Measurements from ENCODE around the gene SFTPD.

Gene SFTPD

DNA sequence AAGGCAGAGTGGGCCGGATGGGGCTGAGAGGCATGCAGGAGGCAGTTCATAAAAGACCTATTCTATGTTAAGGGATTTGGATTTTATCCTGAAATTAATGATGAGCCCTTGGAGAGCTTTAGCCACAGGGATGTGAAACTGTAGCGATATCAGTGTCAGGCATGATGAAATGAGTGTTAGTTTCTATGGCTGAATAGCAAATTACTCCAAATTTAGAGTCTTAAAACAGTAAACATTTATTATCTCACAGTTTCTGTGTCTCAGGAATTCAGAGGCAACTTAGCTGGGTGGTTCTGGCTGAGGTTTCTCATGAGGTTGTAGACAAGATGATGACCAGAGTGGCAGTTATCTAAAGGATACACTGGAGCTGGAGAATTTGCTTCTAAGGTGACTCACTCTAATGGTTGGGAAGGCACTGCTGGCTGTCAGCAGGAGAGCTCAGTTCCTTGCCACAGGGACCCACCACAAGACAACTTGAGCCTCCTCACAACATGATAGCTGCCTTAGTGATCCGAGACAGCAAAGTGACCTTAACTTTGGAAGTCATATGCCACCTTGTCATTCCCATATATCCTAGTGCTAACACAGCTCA, 36.7 kb upstream of the SFTPD start:
- H3K4me3 ChIP-seq (ENCODE audit: low read length, poor library complexity, severe bottlenecking): no peak overlapping the region
- H2AFZ ChIP-seq (ENCODE audit: low read length): no peak overlapping the region
- TF ChIP-seq EZH2phosphoT487 (IDR thresholded peaks at IDR 0.05; ENCODE audit: borderline replicate concordance): no peak
- TF ChIP-seq, protein P1, sequence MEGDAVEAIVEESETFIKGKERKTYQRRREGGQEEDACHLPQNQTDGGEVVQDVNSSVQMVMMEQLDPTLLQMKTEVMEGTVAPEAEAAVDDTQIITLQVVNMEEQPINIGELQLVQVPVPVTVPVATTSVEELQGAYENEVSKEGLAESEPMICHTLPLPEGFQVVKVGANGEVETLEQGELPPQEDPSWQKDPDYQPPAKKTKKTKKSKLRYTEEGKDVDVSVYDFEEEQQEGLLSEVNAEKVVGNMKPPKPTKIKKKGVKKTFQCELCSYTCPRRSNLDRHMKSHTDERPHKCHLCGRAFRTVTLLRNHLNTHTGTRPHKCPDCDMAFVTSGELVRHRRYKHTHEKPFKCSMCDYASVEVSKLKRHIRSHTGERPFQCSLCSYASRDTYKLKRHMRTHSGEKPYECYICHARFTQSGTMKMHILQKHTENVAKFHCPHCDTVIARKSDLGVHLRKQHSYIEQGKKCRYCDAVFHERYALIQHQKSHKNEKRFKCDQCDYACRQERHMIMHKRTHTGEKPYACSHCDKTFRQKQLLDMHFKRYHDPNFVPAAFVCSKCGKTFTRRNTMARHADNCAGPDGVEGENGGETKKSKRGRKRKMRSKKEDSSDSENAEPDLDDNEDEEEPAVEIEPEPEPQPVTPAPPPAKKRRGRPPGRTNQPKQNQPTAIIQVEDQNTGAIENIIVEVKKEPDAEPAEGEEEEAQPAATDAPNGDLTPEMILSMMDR (conservative IDR thresholded peaks at IDR 0.05; ENCODE audit: low read length): no peak
- no peaks in the 10 kb centered on the region for H4K20me1 ChIP-seq (ENCODE audit: insufficient read depth, low read length, poor library complexity, severe bottlenecking)
- H3K4me2 ChIP-seq (ENCODE audit: low read depth, low read length, poor library complexity, severe bottlenecking): no peak overlapping the region
- no peak overlapping the region for H3K9ac ChIP-seq (ENCODE audit: low read depth, low read length, poor library complexity, severe bottlenecking)
- no peaks in the 10 kb centered on the region for H3K9me2 ChIP-seq (replicated peaks; ENCODE audit: low read depth, low read length)
- no peaks in the 10 kb centered on the region for H3K27me3 ChIP-seq (ENCODE audit: insufficient read depth, low read length, poor library complexity, severe bottlenecking)
- H3K4me1 ChIP-seq (ENCODE audit: insufficient read depth, low read length, poor library complexity, severe bottlenecking): no peaks in the 10 kb centered on the region
- no peaks in the 10 kb centered on the region for H3K79me2 ChIP-seq (ENCODE audit: insufficient read depth, low read length)
- no peaks in the 10 kb centered on the region for H3K9me3 ChIP-seq (ENCODE audit: insufficient read depth, low read depth, low read length)
- no peaks in the 10 kb centered on the region for H3F3A ChIP-seq (ENCODE audit: low read depth)
- H3K36me3 ChIP-seq (ENCODE audit: insufficient read depth, low read length): no peaks in the 10 kb centered on the region

DNA sequence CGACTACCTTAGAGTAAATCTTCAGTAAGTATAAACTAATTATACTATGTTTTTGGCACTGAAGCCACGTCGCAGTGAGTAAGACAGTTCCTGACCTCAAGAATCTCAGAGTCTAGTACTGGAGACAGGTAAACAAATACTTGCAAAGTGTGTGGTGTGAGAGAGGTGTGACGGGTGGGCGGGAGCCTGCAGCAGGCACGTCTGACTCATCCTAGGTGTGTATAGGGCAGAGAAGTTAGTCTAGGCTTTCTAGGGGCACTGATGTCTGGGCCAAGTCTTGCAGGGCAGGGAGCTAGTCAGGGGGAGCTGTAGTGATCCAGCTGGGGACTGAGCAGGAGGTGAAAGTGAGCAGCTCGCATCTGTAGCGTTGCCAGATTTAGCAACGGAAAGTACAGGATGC, 35.9 kb upstream of the SFTPD start:
- no peaks in the 10 kb centered on the region for H3K36me3 ChIP-seq (ENCODE audit: insufficient read depth, low read length)
- no peaks in the 10 kb centered on the region for H3K27me3 ChIP-seq (ENCODE audit: insufficient read depth, low read length, poor library complexity, severe bottlenecking)
- H3K4me2 ChIP-seq (ENCODE audit: low read depth, low read length, poor library complexity, severe bottlenecking): no peak overlapping the region
- H3K9me3 ChIP-seq (ENCODE audit: insufficient read depth, low read depth, low read length): no peaks in the 10 kb centered on the region
- H3K9ac ChIP-seq (ENCODE audit: low read depth, low read length, poor library complexity, severe bottlenecking): no peak overlapping the region
- H3F3A ChIP-seq (ENCODE audit: low read depth): no peaks in the 10 kb centered on the region
- H3K79me2 ChIP-seq (ENCODE audit: insufficient read depth, low read length): no peaks in the 10 kb centered on the region
- TF ChIP-seq EZH2phosphoT487 (IDR thresholded peaks at IDR 0.05; ENCODE audit: borderline replicate concordance): no peak
- TF ChIP-seq, protein P1 (conservative IDR thresholded peaks at IDR 0.05; ENCODE audit: low read length): no peak
- H4K20me1 ChIP-seq (ENCODE audit: insufficient read depth, low read length, poor library complexity, severe bottlenecking): no peaks in the 10 kb centered on the region
- H2AFZ ChIP-seq (ENCODE audit: low read length): no peak overlapping the region
- no peak overlapping the region for H3K4me3 ChIP-seq (ENCODE audit: low read length, poor library complexity, severe bottlenecking)
- no peaks in the 10 kb centered on the region for H3K4me1 ChIP-seq (ENCODE audit: insufficient read depth, low read length, poor library complexity, severe bottlenecking)
- H3K9me2 ChIP-seq (replicated peaks; ENCODE audit: low read depth, low read length): no peaks in the 10 kb centered on the region

DNA sequence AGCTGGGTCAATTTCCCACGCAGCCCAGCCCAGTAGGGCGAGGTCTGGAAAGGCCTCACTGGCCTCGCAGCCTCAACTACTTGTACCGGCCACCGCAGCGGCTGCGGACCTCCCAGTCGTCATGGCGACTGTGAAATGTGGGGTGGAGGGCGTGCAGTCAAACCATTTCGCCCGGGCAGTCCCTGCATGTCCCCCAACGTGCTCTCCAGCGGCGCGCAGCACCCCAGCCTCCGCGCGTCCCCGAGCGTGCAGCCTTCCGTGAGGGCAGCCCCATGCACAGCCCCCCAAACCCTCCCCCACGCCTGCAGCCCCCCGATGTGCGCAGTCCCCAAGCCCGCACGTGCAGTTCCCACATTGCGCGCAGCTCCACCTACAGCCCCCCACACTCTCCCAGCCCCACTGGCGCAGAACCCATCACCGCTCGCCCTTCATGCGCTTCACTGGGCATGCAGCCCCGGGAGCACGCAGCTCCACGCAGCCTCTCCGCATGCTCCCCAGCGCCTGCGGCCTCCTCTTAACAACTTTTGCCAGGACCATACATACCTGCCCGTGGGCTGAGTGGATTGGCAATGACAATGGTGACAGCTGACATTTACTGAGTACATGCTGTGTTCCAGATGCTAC, 34.5 kb upstream of the SFTPD start:
- H3K9me3 ChIP-seq (ENCODE audit: insufficient read depth, low read depth, low read length): no peaks in the 10 kb centered on the region
- no peaks in the 10 kb centered on the region for H3K4me1 ChIP-seq (ENCODE audit: insufficient read depth, low read length, poor library complexity, severe bottlenecking)
- no peaks in the 10 kb centered on the region for H4K20me1 ChIP-seq (ENCODE audit: insufficient read depth, low read length, poor library complexity, severe bottlenecking)
- no peaks in the 10 kb centered on the region for H3F3A ChIP-seq (ENCODE audit: low read depth)
- H3K9ac ChIP-seq (ENCODE audit: low read depth, low read length, poor library complexity, severe bottlenecking): no peak overlapping the region
- no peaks in the 10 kb centered on the region for H3K36me3 ChIP-seq (ENCODE audit: insufficient read depth, low read length)
- H3K79me2 ChIP-seq (ENCODE audit: insufficient read depth, low read length): no peaks in the 10 kb centered on the region
- no peaks in the 10 kb centered on the region for H3K9me2 ChIP-seq (replicated peaks; ENCODE audit: low read depth, low read length)
- no peak for TF ChIP-seq EZH2phosphoT487 (IDR thresholded peaks at IDR 0.05; ENCODE audit: borderline replicate concordance)
- TF ChIP-seq, protein P1 (conservative IDR thresholded peaks at IDR 0.05; ENCODE audit: low read length): no peak
- H2AFZ ChIP-seq (ENCODE audit: low read length): no peak overlapping the region
- no peaks in the 10 kb centered on the region for H3K27me3 ChIP-seq (ENCODE audit: insufficient read depth, low read length, poor library complexity, severe bottlenecking)
- H3K4me3 ChIP-seq (ENCODE audit: low read length, poor library complexity, severe bottlenecking): no peak overlapping the region
- no peak overlapping the region for H3K4me2 ChIP-seq (ENCODE audit: low read depth, low read length, poor library complexity, severe bottlenecking)
